GM12892 (cell line): ENCODE measurements around the gene VAV3.

ENCODE experiments used
- POLR2A ChIP-seq: IDR thresholded peaks from 2 replicates; pipeline ENCODE4 v1.6.1; 2011; ENCODE audit warnings: low read depth, low read length, control low read depth
- POLR2AphosphoS5 ChIP-seq: IDR thresholded peaks from 2 replicates; pipeline ENCODE4 v1.6.1; 2011; ENCODE audit warnings: low read depth, low read length, control low read depth

DNA sequence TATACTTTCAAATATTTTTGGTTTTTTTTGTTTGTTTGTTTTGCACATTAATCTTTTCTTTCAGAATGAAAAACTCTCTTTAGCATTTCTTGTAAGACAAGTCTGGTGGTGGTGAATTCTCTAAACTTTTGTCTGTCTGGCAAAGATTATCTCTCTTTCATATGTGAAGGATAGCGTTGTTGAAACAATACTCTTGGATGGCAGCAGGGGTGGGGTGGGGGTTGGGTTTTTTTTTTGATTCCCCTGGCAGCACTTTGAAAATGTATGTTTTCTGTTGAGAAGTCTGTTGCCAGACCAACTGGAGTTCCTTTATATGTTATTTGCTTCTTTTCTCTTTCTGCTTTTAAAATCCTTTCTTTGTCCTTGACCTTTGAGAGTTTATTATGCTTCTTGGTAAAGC is 160.2 kb downstream of the VAV3 start:
- TF ChIP-seq POLR2AphosphoS5 (no peak), POLR2A (no peak)
